IMR-90 (cell line): Measurements from ENCODE around the gene PLA2G2F. TPM values are rescaled to one million over a fixed set of nuclear protein-coding genes. Genes with fewer than 3 reads are reported as not detected.

ENCODE experiments used
- ATAC-seq: fragments of 200-7000 bp; cut with Tn5 transposase; 2 replicates; pipeline ENCODE4 v1.9.1; 2020; ENCODE audit warnings: low read depth, mild to moderate bottlenecking, moderate library complexity
- Bru-seq: library from RNA; stranded (reverse); fragments of 400-500 nt; gene quantifications from one replicate; lab custom pipeline; 2021; lab: Mats Ljungman, UMichigan
- BruChase-seq, 2 experiments: library from RNA; stranded (reverse); fragments of 400-500 nt; gene quantifications; one replicate each; lab custom pipeline; 2021; lab: Mats Ljungman, UMichigan
- BruUV-seq: library from RNA; stranded (reverse); fragments of 400-500 nt; replicated peaks from 2 replicates; lab custom pipeline; 2021; lab: Mats Ljungman, UMichigan
- CTCF ChIA-PET: fragments of 300-600 bp; formaldehyde crosslinking; extraction: SDS; loops from one replicate; lab custom pipeline; 2021; ENCODE audit warnings: antibody characterized with exemption; lab: Yijun Ruan, JAX
- POLR2A ChIA-PET: fragments of 300-600 bp; sonication (Branson Sonifier 250); formaldehyde crosslinking; loops from one replicate; lab custom pipeline; 2022; ENCODE audit warnings: antibody characterized with exemption; ENCODE audit not compliant: unreplicated experiment; lab: Charles Lee
- DNase-seq: peaks from one replicate; pipeline ENCODE4 v3.0.0; 2013
- H2AFZ ChIP-seq: replicated peaks from 2 replicates; pipeline ENCODE3; 2013; ENCODE audit warnings: low read length, mild to moderate bottlenecking; ENCODE audit not compliant: poor library complexity
- H2AK5ac ChIP-seq: 2 replicates; pipeline ENCODE4 v1.6.1; 2013; ENCODE audit warnings: low read depth, low read length, inconsistent platforms
- H2AK9ac ChIP-seq: replicated peaks from 2 replicates; pipeline ENCODE3; 2013; ENCODE audit warnings: mild to moderate bottlenecking, low read depth, low read length, moderate library complexity; ENCODE audit not compliant: poor library complexity
- H2BK120ac ChIP-seq: 2 replicates; pipeline ENCODE4 v1.6.1; 2013; ENCODE audit warnings: low read depth, low read length, inconsistent platforms
- H2BK15ac ChIP-seq: 3 replicates; pipeline ENCODE4 v1.6.1; 2013; ENCODE audit warnings: low read depth, low read length, inconsistent platforms
- H2BK20ac ChIP-seq: 2 replicates; pipeline ENCODE4 v1.6.1; 2013; ENCODE audit warnings: low read depth, mild to moderate bottlenecking, inconsistent platforms, low read length, moderate library complexity
- H2BK5ac ChIP-seq: 2 replicates; pipeline ENCODE4 v1.6.1; 2013; ENCODE audit warnings: mild to moderate bottlenecking, low read depth, low read length, inconsistent platforms; ENCODE audit not compliant: poor library complexity, severe bottlenecking
- H3K14ac ChIP-seq: replicated peaks from 2 replicates; pipeline ENCODE4 v1.6.1; 2013; ENCODE audit warnings: low read depth, low read length, inconsistent platforms
- H3K18ac ChIP-seq: 2 replicates; pipeline ENCODE4 v1.6.1; 2013; ENCODE audit warnings: low read depth, low read length, control low read depth
- H3K23ac ChIP-seq: 2 replicates; pipeline ENCODE4 v1.6.1; 2013; ENCODE audit warnings: low read depth, low read length, inconsistent platforms
- H3K27ac ChIP-seq: 2 replicates; pipeline ENCODE4 v1.5.1; 2013; ENCODE audit warnings: mild to moderate bottlenecking, control low read depth, low read length; ENCODE audit not compliant: insufficient read depth
- H3K27me3 ChIP-seq: 2 replicates; pipeline ENCODE4 v1.6.1; 2013; ENCODE audit warnings: low read length; ENCODE audit not compliant: control insufficient read depth, insufficient read depth
- H3K36me3 ChIP-seq: 2 replicates; pipeline ENCODE4 v1.6.1; 2013; ENCODE audit warnings: low read length, mixed read lengths; ENCODE audit not compliant: control insufficient read depth, insufficient read depth
- H3K4ac ChIP-seq: 2 replicates; pipeline ENCODE4 v1.6.1; 2013; ENCODE audit warnings: low read depth, low read length, inconsistent platforms
- H3K4me1 ChIP-seq: 2 replicates; pipeline ENCODE4 v1.6.1; 2013; ENCODE audit warnings: low read length, mixed read lengths; ENCODE audit not compliant: control insufficient read depth, insufficient read depth
- H3K4me2 ChIP-seq: 2 replicates; pipeline ENCODE4 v1.6.1; 2013; ENCODE audit warnings: low read depth, mild to moderate bottlenecking, control low read depth, low read length, moderate library complexity
- H3K4me3 ChIP-seq: 2 replicates; pipeline ENCODE4 v1.5.1; 2013; ENCODE audit warnings: low read depth, mild to moderate bottlenecking, control low read depth, low read length, moderate library complexity; ENCODE audit not compliant: insufficient read depth
- H3K56ac ChIP-seq: 2 replicates; pipeline ENCODE4 v1.6.1; 2013; ENCODE audit warnings: low read length, inconsistent platforms; ENCODE audit not compliant: insufficient read depth; ENCODE audit errors: extremely low read depth
- H3K79me1 ChIP-seq, 2 experiments: 2 replicates each; pipeline ENCODE4 v1.6.1; 2013; ENCODE audit warnings: low read length in 2 of 2, inconsistent platforms in 1 of 2, low read depth in 1 of 2
- H3K9ac ChIP-seq: 2 replicates; pipeline ENCODE4 v1.6.1; 2013; ENCODE audit warnings: low read depth, low read length, control low read depth
- H3K9me1 ChIP-seq: 2 replicates; pipeline ENCODE4 v1.6.1; 2013; ENCODE audit warnings: low read length, inconsistent platforms; ENCODE audit not compliant: insufficient read depth
- H3K9me3 ChIP-seq: 2 replicates; pipeline ENCODE4 v1.6.1; 2013; ENCODE audit warnings: low read length; ENCODE audit not compliant: control insufficient read depth, insufficient read depth
- H4K20me1 ChIP-seq: 2 replicates; pipeline ENCODE4 v1.6.1; 2013; ENCODE audit warnings: low read length, inconsistent platforms; ENCODE audit not compliant: insufficient read depth
- H4K5ac ChIP-seq: 2 replicates; pipeline ENCODE4 v1.6.1; 2013; ENCODE audit warnings: mild to moderate bottlenecking, low read depth, low read length, control low read depth
- H4K8ac ChIP-seq, 2 experiments: 2 replicates each; pipeline ENCODE4 v1.6.1; 2013; ENCODE audit warnings: low read depth in 2 of 2, low read length in 2 of 2, control low read depth in 1 of 2, inconsistent platforms in 1 of 2
- H4K91ac ChIP-seq: 2 replicates; pipeline ENCODE4 v1.6.1; 2013; ENCODE audit warnings: low read depth, low read length, inconsistent platforms; ENCODE audit not compliant: insufficient read depth
- BHLHE40 ChIP-seq: fragments of 150-350 bp; IDR thresholded peaks from 2 replicates; pipeline ENCODE4 v1.6.1; 2016; ENCODE audit warnings: mild to moderate bottlenecking, low read depth, low read length
- CEBPB ChIP-seq: IDR thresholded peaks from 2 replicates; pipeline ENCODE4 v1.6.1; 2012; ENCODE audit warnings: low read depth, low read length, improper control_type of control experiment
- CHD1 ChIP-seq: IDR thresholded peaks from 2 replicates; pipeline ENCODE4 v1.6.1; 2012; ENCODE audit warnings: low read depth, low read length, improper control_type of control experiment
- FOS ChIP-seq: fragments of 150-350 bp; IDR thresholded peaks from 2 replicates; pipeline ENCODE4 v1.6.1; 2016; ENCODE audit warnings: low read depth, low read length
- MAFK ChIP-seq: IDR thresholded peaks from 2 replicates; pipeline ENCODE4 v1.6.1; 2012; ENCODE audit warnings: low read depth, low read length, improper control_type of control experiment
- MAZ ChIP-seq: IDR thresholded peaks from 2 replicates; pipeline ENCODE4 v1.6.1; 2012; ENCODE audit warnings: low read depth, mild to moderate bottlenecking, low read length, improper control_type of control experiment, moderate library complexity, borderline replicate concordance
- MXI1 ChIP-seq: IDR thresholded peaks from 2 replicates; pipeline ENCODE4 v1.6.1; 2012; ENCODE audit warnings: low read depth, mild to moderate bottlenecking, low read length, moderate library complexity, borderline replicate concordance
- NFE2L2 ChIP-seq: fragments of 150-350 bp; IDR thresholded peaks from 2 replicates; pipeline ENCODE4 v1.6.1; 2016; ENCODE audit warnings: low read depth, mild to moderate bottlenecking, low read length
- POLR2A ChIP-seq: IDR thresholded peaks from 2 replicates; pipeline ENCODE4 v1.6.1; 2012; ENCODE audit warnings: mild to moderate bottlenecking, low read depth, low read length
- RAD21 ChIP-seq: IDR thresholded peaks from 2 replicates; pipeline ENCODE4 v1.6.1; 2012; ENCODE audit warnings: low read length, improper control_type of control experiment
- RCOR1 ChIP-seq: IDR thresholded peaks from 2 replicates; pipeline ENCODE4 v1.6.1; 2012; ENCODE audit warnings: mild to moderate bottlenecking, low read length, improper control_type of control experiment; ENCODE audit not compliant: insufficient replicate concordance
- RFX5 ChIP-seq: IDR thresholded peaks from 2 replicates; pipeline ENCODE4 v1.8.0; 2012; ENCODE audit warnings: low read depth, mild to moderate bottlenecking, low read length, moderate library complexity
- SMC3 ChIP-seq: fragments of 150-350 bp; IDR thresholded peaks from 2 replicates; pipeline ENCODE4 v1.6.1; 2016; ENCODE audit warnings: low read depth, mild to moderate bottlenecking, antibody characterized with exemption, low read length, moderate library complexity
- WGBS, 2 experiments: methylation state at CpG; one replicate each; pipeline versions ENCODE4 v1.1.5 to v1.1.7; 2013; ENCODE audit warnings: missing lambda C conversion rate in 2 of 2; ENCODE audit not compliant: insufficient read length in 1 of 2; ENCODE audit errors: extremely low coverage in 2 of 2; 5-methylcytosine and 5-hydroxymethylcytosine counted together
- dilution Hi-C: fragments of 300-500 bp; cut with HindIII; formaldehyde crosslinking; loops from one replicate; pipeline ENCODE4 v1.14.3; 2018; ENCODE audit warnings: low sequenced_read_pairs; ENCODE audit not compliant: unreplicated experiment
- in situ Hi-C: fragments of 300-500 bp; cut with MboI; formaldehyde crosslinking; loops from 3 replicates; pipeline ENCODE4 v1.14.3; 2019; ENCODE audit warnings: low sequenced_read_pairs, inconsistent platforms, mixed read lengths
- intact Hi-C: fragments of 100-400 bp; cut with micrococcal nuclease; formaldehyde crosslinking; loops from 2 replicates; pipeline ENCODE4 v1.10.0; 2022
- long read RNA-seq: library from polyadenylated mRNA; unstranded; transcript quantifications from one replicate; pipeline ENCODE4 v2.0.0, GENCODE V29; 2021; ENCODE audit not compliant: unreplicated experiment
- polyA plus RNA-seq, 3 experiments: library from polyadenylated mRNA; depleted of rRNA; stranded (reverse); fragments of >200 nt; gene quantifications; 2 replicates each; pipeline ENCODE4 v1.2.3, GENCODE V29; 2012; ENCODE audit warnings: low replicate concordance in 1 of 3
- total RNA-seq: library from RNA; depleted of rRNA; stranded (reverse); fragments of >200 nt; gene quantifications from 2 replicates; pipeline ENCODE4 v1.2.3, GENCODE V29; 2012; rRNA removed
- TF ChIP-seq, protein P1 (sequence below): conservative IDR thresholded peaks from 2 replicates; pipeline ENCODE4 v1.5.1; 2012; ENCODE audit warnings: mild to moderate bottlenecking, low read depth, low read length, improper control_type of control experiment
- TF ChIP-seq, protein P2 (sequence below): fragments of 150-350 bp; IDR thresholded peaks from 2 replicates; pipeline ENCODE4 v1.6.1; 2017; ENCODE audit warnings: mild to moderate bottlenecking, antibody characterized with exemption, low read length, low read depth

The PLA2G2F gene, protein sequence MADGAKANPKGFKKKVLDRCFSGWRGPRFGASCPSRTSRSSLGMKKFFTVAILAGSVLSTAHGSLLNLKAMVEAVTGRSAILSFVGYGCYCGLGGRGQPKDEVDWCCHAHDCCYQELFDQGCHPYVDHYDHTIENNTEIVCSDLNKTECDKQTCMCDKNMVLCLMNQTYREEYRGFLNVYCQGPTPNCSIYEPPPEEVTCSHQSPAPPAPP
- not detected in 2 replicates for total RNA-seq
- polyA plus RNA-seq (2012; rRNA removed), result not detected in 2 replicates
- not detected in 2 replicates for polyA plus RNA-seq (2012; cell fraction: cytosol; rRNA removed)
- not detected in 2 replicates for polyA plus RNA-seq (2012; cell fraction: nucleus; rRNA removed; ENCODE audit: low replicate concordance)
- not detected for Bru-seq, nascent RNA
- not detected for BruChase-seq, experiment 1, labeled RNA remaining after a 6-hour chase
- BruChase-seq, experiment 2, labeled RNA remaining after a 2-hour chase, result not detected
- long read RNA-seq, result 0 reads

DNA sequence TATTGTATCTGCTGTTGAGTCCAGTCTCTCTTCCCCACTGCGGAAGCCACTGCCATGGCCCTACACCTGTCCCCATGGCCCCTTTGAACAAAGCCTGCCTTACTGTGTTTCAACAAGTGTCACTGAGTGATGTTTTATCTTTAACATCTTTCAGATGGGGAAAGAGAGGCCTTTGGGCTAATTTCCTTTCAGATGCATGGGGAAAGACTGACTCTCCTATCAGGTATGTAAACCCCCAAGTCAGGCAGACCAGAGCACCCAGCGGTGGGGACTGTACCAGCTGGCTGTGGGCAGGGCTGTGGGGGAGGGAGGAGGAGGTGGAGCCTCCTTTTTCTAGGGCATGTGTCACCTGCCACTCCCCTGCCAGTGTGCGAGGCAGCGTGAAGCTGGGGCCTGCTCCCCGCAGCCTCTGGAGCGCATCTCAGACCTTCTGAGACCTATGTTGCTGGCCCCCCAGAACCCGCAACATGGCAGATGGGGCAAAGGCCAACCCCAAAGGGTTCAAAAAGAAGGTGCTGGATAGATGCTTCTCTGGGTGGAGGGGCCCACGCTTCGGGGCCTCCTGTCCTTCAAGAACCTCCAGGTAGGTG, at the start of gene PLA2G2F:
Gene PLA2G2F (plus strand): TSS at position 363 of the 590 bp plus-strand sequence. CDS start 105 bp downstream, at position 468.
- ATAC-seq (no peak), DNase-seq (no peak)
- in situ Hi-C loops, result no loop called here
- Histone ChIP-seq H3K4me2 (no peak within 1 kb of the TSS), H3K4me3 (no peak within 1 kb of the TSS), H3K56ac (no peak within 1 kb of the TSS), H3K9me3 (no peaks in the 10 kb centered on the region), H3K27ac (no peak within 1 kb of the TSS), H2AK9ac (peak within 1 kb of the TSS; percentile 42), H2AFZ (no peak within 1 kb of the TSS), H4K20me1 (no peaks in the 10 kb centered on the region; the same call in 1 of the 2 replicates), H2BK5ac (no peak within 1 kb of the TSS), H2BK15ac (no peak within 1 kb of the TSS), H2BK120ac (no peak within 1 kb of the TSS), H2AK5ac (no peak within 1 kb of the TSS), H2BK20ac (no peak within 1 kb of the TSS), H3K9ac (no peak within 1 kb of the TSS), H3K4me1 (no peaks in the 10 kb centered on the region), H3K18ac (no peak within 1 kb of the TSS), H4K8ac (no peak within 1 kb of the TSS), H4K91ac (no peak within 1 kb of the TSS), H3K14ac (no peak within 1 kb of the TSS), H3K9me1 (0 out of 2 replicates have a peak, but pooled peaks cover 3% of the 10 kb centered on the region), H3K27me3 (peaks cover 18% of the 10 kb centered on the region), H3K4ac (no peak within 1 kb of the TSS), H3K23ac (no peak within 1 kb of the TSS), H4K5ac (no peak within 1 kb of the TSS), H3K79me1 (no peaks in the 10 kb centered on the region), H3K36me3 (no peaks in the 10 kb centered on the region)
- POLR2A ChIA-PET, result no interaction called here
- CTCF ChIA-PET, result no interaction called here
- BruUV-seq, result no TSS peak
- intact Hi-C loops, result no loop called here
- WGBS, 2 experiments, result 80% methylated on average over 1 of the region's 9 CpGs; no CpG with 5 or more reads in 1 of the 2 experiments
- dilution Hi-C loops, result no loop called here
- TF ChIP-seq MXI1 (no peak), RFX5 (no peak), BHLHE40 (no peak), SMC3 (no peak), POLR2A (no peak), CHD1 (no peak), FOS (no peak), MAFK (no peak), MAZ (no peak), NFE2L2 (no peak), RCOR1 (no peak), CEBPB (no peak), RAD21 (no peak)
- TF ChIP-seq, protein P1, sequence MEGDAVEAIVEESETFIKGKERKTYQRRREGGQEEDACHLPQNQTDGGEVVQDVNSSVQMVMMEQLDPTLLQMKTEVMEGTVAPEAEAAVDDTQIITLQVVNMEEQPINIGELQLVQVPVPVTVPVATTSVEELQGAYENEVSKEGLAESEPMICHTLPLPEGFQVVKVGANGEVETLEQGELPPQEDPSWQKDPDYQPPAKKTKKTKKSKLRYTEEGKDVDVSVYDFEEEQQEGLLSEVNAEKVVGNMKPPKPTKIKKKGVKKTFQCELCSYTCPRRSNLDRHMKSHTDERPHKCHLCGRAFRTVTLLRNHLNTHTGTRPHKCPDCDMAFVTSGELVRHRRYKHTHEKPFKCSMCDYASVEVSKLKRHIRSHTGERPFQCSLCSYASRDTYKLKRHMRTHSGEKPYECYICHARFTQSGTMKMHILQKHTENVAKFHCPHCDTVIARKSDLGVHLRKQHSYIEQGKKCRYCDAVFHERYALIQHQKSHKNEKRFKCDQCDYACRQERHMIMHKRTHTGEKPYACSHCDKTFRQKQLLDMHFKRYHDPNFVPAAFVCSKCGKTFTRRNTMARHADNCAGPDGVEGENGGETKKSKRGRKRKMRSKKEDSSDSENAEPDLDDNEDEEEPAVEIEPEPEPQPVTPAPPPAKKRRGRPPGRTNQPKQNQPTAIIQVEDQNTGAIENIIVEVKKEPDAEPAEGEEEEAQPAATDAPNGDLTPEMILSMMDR, result no peak
- TF ChIP-seq, protein P2, sequence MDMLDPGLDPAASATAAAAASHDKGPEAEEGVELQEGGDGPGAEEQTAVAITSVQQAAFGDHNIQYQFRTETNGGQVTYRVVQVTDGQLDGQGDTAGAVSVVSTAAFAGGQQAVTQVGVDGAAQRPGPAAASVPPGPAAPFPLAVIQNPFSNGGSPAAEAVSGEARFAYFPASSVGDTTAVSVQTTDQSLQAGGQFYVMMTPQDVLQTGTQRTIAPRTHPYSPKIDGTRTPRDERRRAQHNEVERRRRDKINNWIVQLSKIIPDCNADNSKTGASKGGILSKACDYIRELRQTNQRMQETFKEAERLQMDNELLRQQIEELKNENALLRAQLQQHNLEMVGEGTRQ, result no peak
